Smooth muscle cell (in vitro differentiated cells): ENCODE data around the gene KCNK10. TPM values are rescaled to one million over a fixed set of nuclear protein-coding genes. Genes with fewer than 3 reads are reported as not detected.
A peak's percentile ranks its signal among the peaks of the same experiment; 100 is the strongest.

Experiments used
- DNase-seq: peaks from one replicate; lab custom pipeline; 2025; ENCODE audit not compliant: unreplicated experiment; lab: John Stamatoyannopoulos, UW
- H2AFZ ChIP-seq: fragments of 200-600 bp; sonication (generic); 2 replicates; pipeline ENCODE4 v1.6.0; 2016; ENCODE audit warnings: antibody characterized with exemption, low read depth, mild to moderate bottlenecking
- H3F3A ChIP-seq: fragments of 200-600 bp; sonication (generic); 2 replicates; pipeline ENCODE4 v1.6.0; 2017; ENCODE audit warnings: antibody characterized with exemption, low read depth
- H3K27ac ChIP-seq: fragments of 200-600 bp; sonication (generic); 2 replicates; pipeline ENCODE4 v1.5.1; 2016; ENCODE audit warnings: low read depth, mild to moderate bottlenecking
- H3K27me3 ChIP-seq: fragments of 200-600 bp; sonication (generic); 2 replicates; pipeline ENCODE4 v1.6.1; 2016; ENCODE audit warnings: low read depth, mild to moderate bottlenecking
- H3K36me3 ChIP-seq: fragments of 200-600 bp; sonication (generic); 2 replicates; pipeline ENCODE4 v1.5.1; 2016; ENCODE audit warnings: low read depth
- H3K4me1 ChIP-seq: fragments of 200-600 bp; sonication (generic); 2 replicates; pipeline ENCODE4 v1.5.1; 2016; ENCODE audit warnings: low read depth
- H3K4me2 ChIP-seq: fragments of 200-600 bp; sonication (generic); 2 replicates; pipeline ENCODE4 v1.6.0; 2016; ENCODE audit warnings: mild to moderate bottlenecking
- H3K4me3 ChIP-seq: fragments of 200-600 bp; sonication (generic); 2 replicates; pipeline ENCODE4 v1.5.1; 2016; ENCODE audit warnings: mild to moderate bottlenecking
- H3K79me2 ChIP-seq: fragments of 200-600 bp; sonication (generic); 2 replicates; pipeline ENCODE4 v1.6.0; 2016; ENCODE audit warnings: low read depth, mild to moderate bottlenecking
- H3K9ac ChIP-seq: fragments of 200-600 bp; sonication (generic); 2 replicates; pipeline ENCODE4 v1.6.0; 2016; ENCODE audit warnings: low read depth
- H3K9me3 ChIP-seq: fragments of 200-600 bp; sonication (generic); replicated peaks from 2 replicates; pipeline ENCODE4 v1.5.1; 2016; ENCODE audit warnings: low read depth
- H4K20me1 ChIP-seq: fragments of 200-600 bp; sonication (generic); 2 replicates; pipeline ENCODE4 v1.6.0; 2016; ENCODE audit warnings: low read depth
- CTCF ChIP-seq: fragments of 200-600 bp; sonication (generic); IDR thresholded peaks from 2 replicates; pipeline ENCODE4 v1.5.1; 2017; ENCODE audit warnings: borderline replicate concordance, mild to moderate bottlenecking, antibody characterized with exemption; ENCODE audit not compliant: insufficient read depth, poor library complexity, severe bottlenecking
- WGBS: methylation state at CpG from one replicate; pipeline ENCODE4 v1.1.7; 2016; ENCODE audit warnings: low lambda C conversion rate; 5-methylcytosine and 5-hydroxymethylcytosine counted together
- polyA plus RNA-seq: library from polyadenylated mRNA; unstranded; fragments of >200 nt; fragmentation: Nextera tagmentation; extraction: Ambion mirVana; gene quantifications from 2 replicates; pipeline ENCODE4 v1.2.1, GENCODE V29; 2016
- total RNA-seq: library from RNA; depleted of rRNA; stranded (reverse); fragments of >200 nt; gene quantifications from 2 replicates; pipeline ENCODE4 v1.2.3, GENCODE V29; 2014

KCNK10 gene
- total and polyA plus RNA-seq, 2 experiments from 2014 or later, result not detected

GRCh38 chr14:88194531-88194930, 128.5 kb downstream of the KCNK10 start:
- no peaks in the 10 kb centered on the region for H3K79me2 ChIP-seq
- H3K4me1 ChIP-seq, result peaks cover 42% of the 10 kb centered on the region
- H3K9ac ChIP-seq, result no peak overlapping the region
- H3F3A ChIP-seq, result peaks cover 10% of the 10 kb centered on the region
- no peak overlapping the region for H3K4me2 ChIP-seq
- WGBS, result 64% methylated on average over 8 of the region's 8 CpGs
- H3K27ac ChIP-seq, result no peak overlapping the region
- H2AFZ ChIP-seq, result no peak overlapping the region
- H3K9me3 ChIP-seq, result no peaks in the 10 kb centered on the region
- no peaks in the 10 kb centered on the region for H3K36me3 ChIP-seq
- no peak for DNase-seq
- H3K4me3 ChIP-seq, result no peak overlapping the region
- no peaks in the 10 kb centered on the region for H3K27me3 ChIP-seq
- TF ChIP-seq CTCF, result no peak
- no peaks in the 10 kb centered on the region for H4K20me1 ChIP-seq

- no peaks in the 10 kb centered on the region for H3K9me3 ChIP-seq
- no peaks in the 10 kb centered on the region for H3K36me3 ChIP-seq
- H3F3A ChIP-seq, result peaks cover 10% of the 10 kb centered on the region
- H3K4me3 ChIP-seq, result no peak overlapping the region
- no peak overlapping the region for H3K9ac ChIP-seq
- peaks cover 45% of the 10 kb centered on the region for H3K4me1 ChIP-seq
- no peak for DNase-seq
- no peaks in the 10 kb centered on the region for H3K27me3 ChIP-seq
- 24% methylated on average over 2 of the region's 2 CpGs for WGBS
- no peak for TF ChIP-seq CTCF
- no peaks in the 10 kb centered on the region for H4K20me1 ChIP-seq
- no peak overlapping the region for H3K27ac ChIP-seq
- no peak overlapping the region for H2AFZ ChIP-seq
- H3K79me2 ChIP-seq, result no peaks in the 10 kb centered on the region
- peak overlapping the region; percentile 13 for H3K4me2 ChIP-seq
Observed at GRCh38 chr14:88191605-88192004, 131.5 kb downstream of the KCNK10 start.

GRCh38 chr14:88189417-88190191, 133.5 kb downstream of the KCNK10 start:
- Histone ChIP-seq H3K4me2 (peak overlapping the region; percentile 79), H3K27ac (no peak overlapping the region), H3K4me1 (peaks cover 27% of the 10 kb centered on the region), H3F3A (peaks cover 10% of the 10 kb centered on the region), H3K79me2 (no peaks in the 10 kb centered on the region), H3K9me3 (no peaks in the 10 kb centered on the region), H3K9ac (no peak overlapping the region), H3K27me3 (no peaks in the 10 kb centered on the region), H4K20me1 (no peaks in the 10 kb centered on the region), H2AFZ (peak overlapping the region; percentile 67), H3K4me3 (peak overlapping the region; percentile 35), H3K36me3 (no peaks in the 10 kb centered on the region)
- 6% methylated on average over 10 of the region's 10 CpGs for WGBS
- no peak for DNase-seq
- peak; percentile 65 for TF ChIP-seq CTCF
